Mesothelial cell of epicardium (in vitro differentiated cells): ENCODE results near the gene HSPA2. TPM values are rescaled to one million over a fixed set of nuclear protein-coding genes. Genes with fewer than 3 reads are reported as not detected.
"Not testable (repeated sequence)": the region's sequence is repeated elsewhere in the genome, so short reads cannot be mapped to it uniquely, and the experiment has no call there.

ENCODE experiments used
- DNase-seq, 2 experiments: peaks; one replicate each; pipeline ENCODE4 v3.0.0; 2021; ENCODE audit warnings: low spot score in 2 of 2; ENCODE audit not compliant: unreplicated experiment in 2 of 2
- H3K27ac Mint-ChIP-seq: 2 replicates; pipeline ENCODE4 v1.8.0; 2021; ENCODE audit warnings: mixed read lengths
- H3K27me3 Mint-ChIP-seq: 2 replicates; pipeline ENCODE4 v1.8.0; 2021; ENCODE audit warnings: low read depth, mixed read lengths
- H3K36me3 Mint-ChIP-seq: 2 replicates; pipeline ENCODE4 v1.8.0; 2021; ENCODE audit warnings: mixed read lengths
- H3K4me1 Mint-ChIP-seq: 2 replicates; pipeline ENCODE4 v1.8.0; 2021; ENCODE audit warnings: mixed read lengths
- H3K4me3 Mint-ChIP-seq: 2 replicates; pipeline ENCODE4 v1.8.0; 2021; ENCODE audit warnings: mild to moderate bottlenecking, moderate library complexity, mixed read lengths
- H3K9me3 Mint-ChIP-seq: 2 replicates; pipeline ENCODE4 v1.8.0; 2021; ENCODE audit warnings: mixed read lengths
- CTCF ChIP-seq: fragments of 200-600 bp; sonication (generic); IDR thresholded peaks from one replicate; pipeline ENCODE4 v1.5.0; 2021; ENCODE audit warnings: antibody characterized with exemption; ENCODE audit not compliant: unreplicated experiment
- total RNA-seq: library from RNA; stranded (reverse); gene quantifications from 3 replicates; pipeline ENCODE4 v1.2.1, GENCODE V29; 2021

HSPA2 gene
- total RNA-seq, 1 donor from 2014 or later = 10.1 TPM

- Mint-ChIP-seq H3K27me3 (no peaks in the 10 kb centered on the region), H3K4me3 (no peak overlapping the region), H3K27ac (no peak overlapping the region), H3K9me3 (no peaks in the 10 kb centered on the region), H3K4me1 (peaks cover 24% of the 10 kb centered on the region), H3K36me3 (no peaks in the 10 kb centered on the region)
- DNase-seq = no peak
- TF ChIP-seq CTCF = no peak
Observed at GRCh38 chr14:64561631-64562030, 21.1 kb downstream of the HSPA2 start.

- no peak for DNase-seq
- no peak overlapping the region for H3K27ac Mint-ChIP-seq
- no peak for TF ChIP-seq CTCF
- H3K9me3 Mint-ChIP-seq = no peaks in the 10 kb centered on the region
- H3K27me3 Mint-ChIP-seq = no peaks in the 10 kb centered on the region
- H3K4me3 Mint-ChIP-seq = no peak overlapping the region
- H3K4me1 Mint-ChIP-seq = peaks cover 32% of the 10 kb centered on the region
- H3K36me3 Mint-ChIP-seq = no peaks in the 10 kb centered on the region
Observed at GRCh38 chr14:64562436-64562835, 21.9 kb downstream of the HSPA2 start.

GRCh38 chr14:64563696-64564095 lies 23.2 kb downstream of the HSPA2 start:
- no peaks in the 10 kb centered on the region for H3K27me3 Mint-ChIP-seq
- no peak overlapping the region for H3K27ac Mint-ChIP-seq
- H3K9me3 Mint-ChIP-seq = no peaks in the 10 kb centered on the region
- no peak for DNase-seq
- H3K4me1 Mint-ChIP-seq = peaks cover 37% of the 10 kb centered on the region
- TF ChIP-seq CTCF = no peak
- H3K36me3 Mint-ChIP-seq = no peaks in the 10 kb centered on the region
- no peak overlapping the region for H3K4me3 Mint-ChIP-seq

GRCh38 chr14:64566651-64567122 lies 26.1 kb downstream of the HSPA2 start:
- TF ChIP-seq CTCF = no peak
- Mint-ChIP-seq H3K27me3 (no peaks in the 10 kb centered on the region), H3K4me1 (peaks cover 40% of the 10 kb centered on the region), H3K36me3 (no peaks in the 10 kb centered on the region), H3K27ac (peak overlapping the region; percentile 92), H3K4me3 (no peak overlapping the region), H3K9me3 (no peaks in the 10 kb centered on the region)
- no peak for DNase-seq

- Mint-ChIP-seq H3K9me3 (no peaks in the 10 kb centered on the region), H3K36me3 (no peaks in the 10 kb centered on the region), H3K4me1 (peaks cover 33% of the 10 kb centered on the region), H3K27ac (peak overlapping the region; percentile 82), H3K27me3 (no peaks in the 10 kb centered on the region), H3K4me3 (no peak overlapping the region)
- no peak for TF ChIP-seq CTCF
- DNase-seq = no peak
Observed at GRCh38 chr14:64569138-64569631, 28.6 kb downstream of the HSPA2 start.

- DNase-seq, H3K27me3 Mint-ChIP-seq, H3K36me3 Mint-ChIP-seq, H3K4me3 Mint-ChIP-seq, H3K9me3 Mint-ChIP-seq, H3K27ac Mint-ChIP-seq: not testable (repeated sequence)
- H3K4me1 Mint-ChIP-seq = peaks cover 29% of the 10 kb centered on the region
Observed at GRCh38 chr14:64569646-64570045, 29.1 kb downstream of the HSPA2 start.
